HG03565 (cell line): ENCODE measurements around the gene NLRC4.
"Not testable (repeated sequence)": the region's sequence is repeated elsewhere in the genome, so short reads cannot be mapped to it uniquely, and the experiment has no call there.

Source experiments
- ATAC-seq: cut with Tn5 transposase; IDR thresholded peaks from one replicate; pipeline ENCODE4 v1.9.1; 2021; ENCODE audit warnings: mild to moderate bottlenecking, moderate library complexity; ENCODE audit not compliant: unreplicated experiment

Gene NLRC4

GRCh38 chr2:32246911-32247310, 17.8 kb downstream of the NLRC4 start:
- no peak for ATAC-seq

GRCh38 chr2:32242331-32242730, 22.4 kb downstream of the NLRC4 start:
- ATAC-seq: no peak

GRCh38 chr2:32237996-32238395, 26.7 kb downstream of the NLRC4 start:
- ATAC-seq: no peak

- no peak for ATAC-seq
These were observed 27.2 kb downstream of the NLRC4 start for GRCh38 chr2:32237488-32237887.

GRCh38 chr2:32235315-32235714, 29.4 kb downstream of the NLRC4 start:
- no peak for ATAC-seq

- no peak for ATAC-seq
These were observed 32.7 kb downstream of the NLRC4 start for GRCh38 chr2:32231959-32232358.

GRCh38 chr2:32229635-32230034, 35.1 kb downstream of the NLRC4 start:
- no peak for ATAC-seq

GRCh38 chr2:32228181-32228580, 36.5 kb downstream of the NLRC4 start:
- ATAC-seq: no peak

GRCh38 chr2:32227492-32227891, 37.2 kb downstream of the NLRC4 start:
- no peak for ATAC-seq

- ATAC-seq: no peak
These were observed 41.7 kb downstream of the NLRC4 start for GRCh38 chr2:32222966-32223365.

GRCh38 chr2:32220445-32220844, 44.2 kb downstream of the NLRC4 start:
- no peak for ATAC-seq

GRCh38 chr2:32212295-32212694, 52.4 kb downstream of the NLRC4 start:
- no peak for ATAC-seq

- ATAC-seq: no peak
These were observed 53.8 kb downstream of the NLRC4 start for GRCh38 chr2:32210767-32211408.

GRCh38 chr2:32203428-32203827, 61.3 kb downstream of the NLRC4 start:
- not testable (repeated sequence) for ATAC-seq

- ATAC-seq: no peak
These were observed 63.9 kb downstream of the NLRC4 start for GRCh38 chr2:32200814-32201213.

GRCh38 chr2:32192418-32192817, 72.3 kb downstream of the NLRC4 start:
- ATAC-seq: no peak

- no peak for ATAC-seq
These were observed 75.7 kb downstream of the NLRC4 start for GRCh38 chr2:32189011-32189410.

- no peak for ATAC-seq
These were observed 82.0 kb downstream of the NLRC4 start for GRCh38 chr2:32182667-32183066.
